A673 (cell line): ENCODE measurements around the gene MCIDAS.

ENCODE experiments used
- CTCF ChIP-seq: fragments of 300-800, 200-600 bp; sonication (generic); conservative IDR thresholded peaks from 2 replicates; pipeline ENCODE4 v1.5.1; 2017; ENCODE audit warnings: low read depth, mild to moderate bottlenecking, antibody characterized with exemption, low read length, moderate library complexity, mixed read lengths
- EZH2 ChIP-seq: fragments of 200-600 bp; sonication (generic); IDR thresholded peaks from 2 replicates; pipeline ENCODE4 v1.6.1; 2017; ENCODE audit warnings: borderline replicate concordance, low read depth, mild to moderate bottlenecking, mixed read lengths, antibody characterized with exemption, low read length; ENCODE audit not compliant: poor library complexity, severe bottlenecking

- TF ChIP-seq CTCF (no peak), EZH2 (no peak)
Observed at GRCh38 chr5:55219770-55220169, 7.3 kb downstream of the MCIDAS start.
